ENCODE data around the gene RMDN3. TPM values are rescaled to one million over a fixed set of nuclear protein-coding genes. Genes with fewer than 3 reads are reported as not detected.

The RMDN3 gene
- total and polyA plus RNA-seq, 2 donors from 2014 or later: 34.9 to 38.2 TPM

DNA sequence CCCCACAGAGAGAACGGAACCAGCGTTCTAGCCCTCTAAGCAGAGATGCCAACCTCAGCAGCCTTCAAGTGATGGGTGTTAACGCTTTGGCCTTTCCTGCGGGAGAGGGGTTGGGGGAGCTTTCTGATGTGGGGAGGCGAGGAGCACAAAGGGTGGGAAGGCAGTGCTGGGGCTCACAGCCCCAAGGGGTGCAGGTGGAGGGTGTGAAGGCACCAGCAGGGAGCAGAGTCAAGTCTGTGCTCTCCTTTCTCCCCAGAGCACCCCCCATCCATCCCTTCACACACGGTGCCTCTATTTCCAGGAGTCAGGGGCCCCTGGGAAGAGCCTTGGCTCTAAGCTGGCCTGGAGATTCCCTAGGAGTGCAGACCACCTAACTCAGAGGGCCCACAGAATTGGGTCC lies 18.8 kb upstream of the RMDN3 start:
- Histone ChIP-seq H3K4me1 (ENCODE audit: control insufficient read depth in 2 of 3, insufficient read depth in 2 of 3, low read depth in 1 of 3, low read length in 3 of 3) (peaks cover 0 to 4% (median 2%) of the 10 kb centered on the region in 3 donors), H3K36me3 (ENCODE audit: control insufficient read depth in 2 of 3, insufficient read depth in 3 of 3, low read length in 3 of 3) (peaks cover 0 to 52% (median 21%) of the 10 kb centered on the region in 3 donors), H3K9me3 (ENCODE audit: control insufficient read depth in 2 of 3, insufficient read depth in 1 of 3, low read length in 3 of 3) (no peaks in the 10 kb centered on the region), H3K27ac (ENCODE audit: low read depth in 2 of 2, low read length in 2 of 2) (no peak overlapping the region), H3K9ac (ENCODE audit: low read length in 3 of 3) (no peak overlapping the region), H3K4me3 (ENCODE audit: low read length in 3 of 3) (no peak overlapping the region), H3K27me3 (ENCODE audit: control insufficient read depth, insufficient read depth, low read length) (no peaks in the 10 kb centered on the region)
- TF ChIP-seq, protein P1, sequence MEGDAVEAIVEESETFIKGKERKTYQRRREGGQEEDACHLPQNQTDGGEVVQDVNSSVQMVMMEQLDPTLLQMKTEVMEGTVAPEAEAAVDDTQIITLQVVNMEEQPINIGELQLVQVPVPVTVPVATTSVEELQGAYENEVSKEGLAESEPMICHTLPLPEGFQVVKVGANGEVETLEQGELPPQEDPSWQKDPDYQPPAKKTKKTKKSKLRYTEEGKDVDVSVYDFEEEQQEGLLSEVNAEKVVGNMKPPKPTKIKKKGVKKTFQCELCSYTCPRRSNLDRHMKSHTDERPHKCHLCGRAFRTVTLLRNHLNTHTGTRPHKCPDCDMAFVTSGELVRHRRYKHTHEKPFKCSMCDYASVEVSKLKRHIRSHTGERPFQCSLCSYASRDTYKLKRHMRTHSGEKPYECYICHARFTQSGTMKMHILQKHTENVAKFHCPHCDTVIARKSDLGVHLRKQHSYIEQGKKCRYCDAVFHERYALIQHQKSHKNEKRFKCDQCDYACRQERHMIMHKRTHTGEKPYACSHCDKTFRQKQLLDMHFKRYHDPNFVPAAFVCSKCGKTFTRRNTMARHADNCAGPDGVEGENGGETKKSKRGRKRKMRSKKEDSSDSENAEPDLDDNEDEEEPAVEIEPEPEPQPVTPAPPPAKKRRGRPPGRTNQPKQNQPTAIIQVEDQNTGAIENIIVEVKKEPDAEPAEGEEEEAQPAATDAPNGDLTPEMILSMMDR (IDR thresholded peaks at IDR 0.05; ENCODE audit: borderline replicate concordance, extremely low read depth, insufficient read depth): no peak
- no peak for DNase-seq
- intact Hi-C loops (cut with DNase I): no loop called here
- no peak for FAIRE-seq

DNA sequence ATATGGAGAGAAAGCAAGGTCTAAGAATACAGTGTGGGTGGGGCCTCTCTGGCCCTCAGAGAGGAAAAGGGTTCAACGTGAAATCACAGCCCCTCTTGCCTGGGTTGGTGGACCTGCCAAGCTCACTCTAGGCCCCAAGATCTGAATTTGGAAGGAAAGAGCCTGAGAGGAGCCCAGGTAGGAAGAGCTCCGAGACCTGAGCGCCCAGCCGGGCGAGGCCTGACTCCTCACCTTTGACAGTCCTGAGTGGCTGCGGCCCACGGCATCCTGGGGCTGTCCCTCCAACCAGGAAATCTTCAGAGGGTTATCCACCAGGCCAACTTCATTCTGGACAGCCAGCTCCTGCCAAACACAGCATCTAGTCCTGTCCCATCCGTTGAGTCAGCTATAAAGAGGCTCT lies 18.4 kb upstream of the RMDN3 start:
- H3K9ac ChIP-seq (ENCODE audit: low read length in 3 of 3): no peak overlapping the region
- no peak overlapping the region for H3K27ac ChIP-seq (ENCODE audit: low read depth in 2 of 2, low read length in 2 of 2)
- H3K27me3 ChIP-seq (ENCODE audit: control insufficient read depth, insufficient read depth, low read length): no peaks in the 10 kb centered on the region
- peaks cover 0 to 47% (median 21%) of the 10 kb centered on the region in 3 donors for H3K36me3 ChIP-seq (ENCODE audit: control insufficient read depth in 2 of 3, insufficient read depth in 3 of 3, low read length in 3 of 3)
- FAIRE-seq (no peak), DNase-seq (no peak)
- peaks cover 0 to 4% (median 4%) of the 10 kb centered on the region in 3 donors for H3K4me1 ChIP-seq (ENCODE audit: control insufficient read depth in 2 of 3, insufficient read depth in 2 of 3, low read depth in 1 of 3, low read length in 3 of 3)
- intact Hi-C loops (cut with DNase I): no loop called here
- no peak overlapping the region for H3K4me3 ChIP-seq (ENCODE audit: low read length in 3 of 3)
- H3K9me3 ChIP-seq (ENCODE audit: control insufficient read depth in 2 of 3, insufficient read depth in 1 of 3, low read length in 3 of 3): no peaks in the 10 kb centered on the region
- TF ChIP-seq, protein P1 (IDR thresholded peaks at IDR 0.05; ENCODE audit: borderline replicate concordance, extremely low read depth, insufficient read depth): no peak

DNA sequence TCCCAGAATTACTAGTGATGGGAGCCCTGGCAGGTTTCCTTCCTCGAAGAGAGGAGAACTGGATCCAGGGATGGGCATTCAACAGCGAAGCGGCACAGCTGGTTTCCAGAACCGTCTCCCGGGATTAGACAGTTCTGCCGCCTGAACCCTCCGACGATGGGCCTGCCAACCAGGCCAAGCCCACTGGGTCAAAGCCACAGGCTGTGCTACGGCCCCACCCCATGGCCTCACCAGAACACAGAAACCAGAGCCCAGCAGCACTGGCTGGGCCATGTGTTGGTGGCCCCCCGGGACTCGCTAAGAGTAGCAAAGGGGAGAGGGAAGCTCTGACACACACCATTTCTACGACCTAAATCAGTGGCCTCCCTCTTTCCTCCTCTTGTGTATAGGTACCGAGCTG lies 17.0 kb upstream of the RMDN3 start:
- H3K27me3 ChIP-seq (ENCODE audit: control insufficient read depth, insufficient read depth, low read length): no peaks in the 10 kb centered on the region
- no peak for DNase-seq
- intact Hi-C loops (cut with DNase I): no loop called here
- H3K9ac ChIP-seq (ENCODE audit: low read length in 3 of 3): no peak overlapping the region
- no peak for FAIRE-seq
- H3K9me3 ChIP-seq (ENCODE audit: control insufficient read depth in 2 of 3, insufficient read depth in 1 of 3, low read length in 3 of 3): no peaks in the 10 kb centered on the region
- H3K27ac ChIP-seq (ENCODE audit: low read depth in 2 of 2, low read length in 2 of 2): no peak overlapping the region
- H3K36me3 ChIP-seq (ENCODE audit: control insufficient read depth in 2 of 3, insufficient read depth in 3 of 3, low read length in 3 of 3): peaks cover 0 to 40% (median 20%) of the 10 kb centered on the region in 3 donors
- H3K4me3 ChIP-seq (ENCODE audit: low read length in 3 of 3): no peak overlapping the region
- TF ChIP-seq, protein P1 (IDR thresholded peaks at IDR 0.05; ENCODE audit: borderline replicate concordance, extremely low read depth, insufficient read depth): no peak
- H3K4me1 ChIP-seq (ENCODE audit: control insufficient read depth in 2 of 3, insufficient read depth in 2 of 3, low read depth in 1 of 3, low read length in 3 of 3): peaks cover 0 to 4% (median 4%) of the 10 kb centered on the region in 3 donors

DNA sequence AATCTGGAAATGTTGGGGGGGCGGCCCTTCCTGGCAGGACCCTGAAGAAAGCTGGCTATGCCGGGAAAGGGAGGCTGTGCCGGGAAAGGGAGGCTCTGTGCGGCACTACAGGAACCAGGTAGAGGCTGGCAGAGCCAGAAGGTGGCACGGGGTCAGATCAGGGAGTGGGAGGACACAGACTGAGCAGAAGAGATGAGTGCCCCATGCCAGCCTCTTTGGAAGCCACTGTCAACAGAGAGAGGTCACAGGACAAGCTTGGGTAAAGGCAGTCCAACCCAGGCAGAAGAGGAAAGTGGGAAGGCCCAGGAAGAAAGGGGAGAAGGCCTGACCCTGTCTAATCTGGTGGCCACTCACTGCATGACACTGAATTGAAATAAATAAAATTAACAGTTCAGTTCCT lies 16.2 kb upstream of the RMDN3 start:
- no peak overlapping the region for H3K4me3 ChIP-seq (ENCODE audit: low read length in 3 of 3)
- no peak overlapping the region for H3K27ac ChIP-seq (ENCODE audit: low read depth in 2 of 2, low read length in 2 of 2)
- no peak overlapping the region for H3K9ac ChIP-seq (ENCODE audit: low read length in 3 of 3)
- TF ChIP-seq, protein P1 (IDR thresholded peaks at IDR 0.05; ENCODE audit: borderline replicate concordance, extremely low read depth, insufficient read depth): no peak
- peaks cover 0 to 4% (median 4%) of the 10 kb centered on the region in 3 donors for H3K4me1 ChIP-seq (ENCODE audit: control insufficient read depth in 2 of 3, insufficient read depth in 2 of 3, low read depth in 1 of 3, low read length in 3 of 3)
- no peak for DNase-seq
- FAIRE-seq: no peak
- no peaks in the 10 kb centered on the region for H3K9me3 ChIP-seq (ENCODE audit: control insufficient read depth in 2 of 3, insufficient read depth in 1 of 3, low read length in 3 of 3)
- peaks cover 0 to 32% (median 16%) of the 10 kb centered on the region in 3 donors for H3K36me3 ChIP-seq (ENCODE audit: control insufficient read depth in 2 of 3, insufficient read depth in 3 of 3, low read length in 3 of 3)
- intact Hi-C loops (cut with DNase I): no loop called here
- H3K27me3 ChIP-seq (ENCODE audit: control insufficient read depth, insufficient read depth, low read length): no peaks in the 10 kb centered on the region

Measured in kidney (tissue), 14 donors.